GM12865 (cell line): ENCODE measurements around the gene HRNR.

Experiments
- DNase-seq: peaks from one replicate; pipeline ENCODE4 v3.0.0; 2010; ENCODE audit warnings: low read depth
- H3K4me3 ChIP-seq: 2 replicates; pipeline ENCODE4 v1.5.1; 2011; ENCODE audit warnings: mild to moderate bottlenecking, low read depth, low read length, control low read depth
- TF ChIP-seq, protein P1 (sequence below): IDR thresholded peaks from 2 replicates; pipeline ENCODE4 v1.5.1; 2011; ENCODE audit warnings: low read length, control low read depth, low read depth, inconsistent platforms; ENCODE audit not compliant: insufficient read depth; ENCODE audit errors: missing control alignments

Gene HRNR

DNA sequence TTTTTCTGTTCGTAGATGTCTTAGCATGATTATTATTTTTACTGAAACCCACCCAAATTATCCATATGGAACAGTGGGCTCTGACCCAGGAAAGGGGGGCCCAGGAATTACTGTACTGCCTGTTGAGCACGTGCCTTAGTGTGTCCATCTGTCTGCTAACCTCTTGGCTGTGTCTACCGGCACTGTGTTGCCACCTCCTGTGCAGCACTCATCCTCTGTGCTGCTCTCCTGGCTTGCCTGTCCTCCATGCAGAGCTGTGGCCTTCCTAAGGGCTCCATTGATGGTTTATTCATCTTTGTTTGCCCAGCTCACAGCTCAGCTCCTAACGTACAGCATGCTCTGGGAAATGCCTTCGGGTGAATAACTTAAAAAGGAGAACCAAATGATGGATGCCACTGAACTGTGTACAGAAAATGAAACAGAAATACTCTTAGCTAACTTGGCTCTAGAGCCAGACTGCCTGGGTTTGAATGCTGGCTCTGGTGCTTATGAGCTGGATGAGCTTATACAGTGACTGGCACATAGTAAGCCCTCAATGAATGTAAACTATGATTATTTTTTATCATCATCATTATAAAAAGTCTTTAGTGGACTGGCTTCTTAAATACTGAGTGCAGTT, 53.6 kb downstream of the HRNR start:
- TF ChIP-seq, protein P1, sequence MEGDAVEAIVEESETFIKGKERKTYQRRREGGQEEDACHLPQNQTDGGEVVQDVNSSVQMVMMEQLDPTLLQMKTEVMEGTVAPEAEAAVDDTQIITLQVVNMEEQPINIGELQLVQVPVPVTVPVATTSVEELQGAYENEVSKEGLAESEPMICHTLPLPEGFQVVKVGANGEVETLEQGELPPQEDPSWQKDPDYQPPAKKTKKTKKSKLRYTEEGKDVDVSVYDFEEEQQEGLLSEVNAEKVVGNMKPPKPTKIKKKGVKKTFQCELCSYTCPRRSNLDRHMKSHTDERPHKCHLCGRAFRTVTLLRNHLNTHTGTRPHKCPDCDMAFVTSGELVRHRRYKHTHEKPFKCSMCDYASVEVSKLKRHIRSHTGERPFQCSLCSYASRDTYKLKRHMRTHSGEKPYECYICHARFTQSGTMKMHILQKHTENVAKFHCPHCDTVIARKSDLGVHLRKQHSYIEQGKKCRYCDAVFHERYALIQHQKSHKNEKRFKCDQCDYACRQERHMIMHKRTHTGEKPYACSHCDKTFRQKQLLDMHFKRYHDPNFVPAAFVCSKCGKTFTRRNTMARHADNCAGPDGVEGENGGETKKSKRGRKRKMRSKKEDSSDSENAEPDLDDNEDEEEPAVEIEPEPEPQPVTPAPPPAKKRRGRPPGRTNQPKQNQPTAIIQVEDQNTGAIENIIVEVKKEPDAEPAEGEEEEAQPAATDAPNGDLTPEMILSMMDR = no peak
- no peak overlapping the region for H3K4me3 ChIP-seq
- no peak for DNase-seq

DNA sequence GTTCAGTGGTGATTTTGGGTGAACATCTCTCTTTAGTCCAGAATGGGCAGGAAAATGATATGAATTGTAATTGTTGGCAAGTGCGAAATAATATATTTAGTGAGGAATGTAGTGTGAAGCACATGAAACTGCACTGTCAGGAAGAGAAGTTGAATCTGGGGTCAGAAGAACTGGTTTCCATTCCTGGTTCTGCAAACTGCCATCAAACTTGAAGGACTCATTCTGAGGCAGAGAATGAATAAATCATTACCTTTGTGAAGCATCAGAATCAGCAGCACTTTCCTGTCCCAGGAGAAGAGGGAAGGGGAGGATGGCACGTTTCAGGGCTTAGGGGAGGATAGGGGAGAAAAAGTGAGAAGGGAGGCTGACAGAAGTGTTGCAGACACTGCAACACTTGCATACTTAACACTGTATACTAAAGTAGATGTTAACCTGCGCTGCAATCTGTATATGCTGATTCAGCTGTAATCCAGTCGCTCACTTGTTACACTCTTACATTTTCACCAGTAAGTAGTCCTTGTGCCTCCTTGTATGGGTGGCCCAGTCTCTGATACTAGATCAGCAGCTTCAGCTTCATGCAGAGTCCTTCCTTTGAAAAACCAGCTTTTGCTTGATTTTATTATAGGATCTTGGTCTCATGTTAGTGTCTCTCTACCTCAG, 54.5 kb downstream of the HRNR start:
- DNase-seq = peak; percentile 20
- H3K4me3 ChIP-seq = no peak overlapping the region
- TF ChIP-seq, protein P1 = no peak

DNA sequence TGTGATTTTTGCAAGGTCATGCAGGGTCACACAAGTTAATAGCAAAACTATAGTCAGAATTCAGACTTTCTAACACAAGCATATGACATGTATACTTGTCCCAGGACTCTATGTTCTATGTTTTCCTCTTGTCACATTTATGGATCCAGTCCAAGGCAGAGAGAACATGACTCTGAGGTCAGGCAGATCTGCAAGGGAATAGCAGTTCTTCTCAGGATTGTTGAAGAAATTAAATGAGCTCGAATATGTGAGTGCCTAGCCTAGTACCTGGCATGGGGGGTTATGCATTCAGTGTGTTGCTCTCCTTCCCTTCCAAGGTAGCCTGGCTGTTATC, 55.5 kb downstream of the HRNR start:
- H3K4me3 ChIP-seq = no peak overlapping the region
- TF ChIP-seq, protein P1 = no peak
- no peak for DNase-seq

DNA sequence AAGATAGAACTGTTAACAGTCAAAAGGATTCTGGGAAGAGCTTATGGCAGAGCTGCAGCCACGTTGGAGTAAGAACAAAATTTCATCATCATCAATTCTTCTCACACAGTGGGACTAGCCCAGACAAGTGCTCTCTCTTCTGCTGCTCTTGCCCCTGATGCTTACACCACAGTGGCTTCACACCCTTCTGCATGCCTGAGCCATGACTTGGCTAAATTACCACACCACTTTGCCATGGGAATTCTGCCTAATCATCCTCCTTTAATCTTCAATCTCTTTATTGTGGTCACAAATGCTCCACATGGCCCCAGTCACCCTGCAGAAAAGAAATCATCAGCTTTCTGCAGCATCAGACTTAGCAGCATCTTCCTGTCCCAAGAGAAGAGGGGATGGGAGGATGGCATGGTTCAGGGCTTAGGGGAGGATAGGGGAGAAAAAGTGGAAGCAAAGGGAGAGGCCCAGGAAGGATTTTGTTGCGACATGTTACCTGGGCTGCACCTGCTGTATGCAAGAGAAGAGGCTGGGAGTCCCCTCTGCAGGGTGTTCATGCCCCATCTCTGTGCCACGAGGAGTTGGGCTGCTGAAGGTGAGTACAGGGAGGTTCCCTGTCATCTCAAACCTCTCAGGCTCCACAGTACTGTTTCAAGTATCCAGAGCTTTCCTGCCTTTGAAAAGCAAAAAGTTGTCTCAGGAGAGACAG, 56.0 kb downstream of the HRNR start:
- DNase-seq = no peak
- TF ChIP-seq, protein P1 = no peak
- no peak overlapping the region for H3K4me3 ChIP-seq

DNA sequence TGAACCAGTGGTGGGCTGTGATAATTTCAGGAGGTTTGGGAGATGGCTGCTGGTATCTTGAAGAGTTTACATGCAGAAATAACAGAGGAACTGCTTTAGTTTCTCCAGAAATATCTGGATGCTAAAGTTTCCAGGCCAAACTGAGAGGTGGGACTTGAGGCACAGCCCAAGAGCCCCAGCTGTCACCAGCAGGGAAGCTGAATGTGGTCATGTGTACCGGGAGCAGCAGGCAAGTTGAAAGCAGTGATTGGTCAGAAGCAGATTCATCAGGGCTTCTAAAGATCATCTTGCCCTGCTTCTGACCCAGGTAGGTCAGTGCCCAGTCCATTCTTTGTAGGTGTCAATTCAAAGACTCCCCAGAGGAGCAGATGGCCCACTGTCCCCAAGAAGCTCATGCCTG, 57.0 kb downstream of the HRNR start:
- no peak for DNase-seq
- H3K4me3 ChIP-seq = no peak overlapping the region
- TF ChIP-seq, protein P1 = no peak

DNA sequence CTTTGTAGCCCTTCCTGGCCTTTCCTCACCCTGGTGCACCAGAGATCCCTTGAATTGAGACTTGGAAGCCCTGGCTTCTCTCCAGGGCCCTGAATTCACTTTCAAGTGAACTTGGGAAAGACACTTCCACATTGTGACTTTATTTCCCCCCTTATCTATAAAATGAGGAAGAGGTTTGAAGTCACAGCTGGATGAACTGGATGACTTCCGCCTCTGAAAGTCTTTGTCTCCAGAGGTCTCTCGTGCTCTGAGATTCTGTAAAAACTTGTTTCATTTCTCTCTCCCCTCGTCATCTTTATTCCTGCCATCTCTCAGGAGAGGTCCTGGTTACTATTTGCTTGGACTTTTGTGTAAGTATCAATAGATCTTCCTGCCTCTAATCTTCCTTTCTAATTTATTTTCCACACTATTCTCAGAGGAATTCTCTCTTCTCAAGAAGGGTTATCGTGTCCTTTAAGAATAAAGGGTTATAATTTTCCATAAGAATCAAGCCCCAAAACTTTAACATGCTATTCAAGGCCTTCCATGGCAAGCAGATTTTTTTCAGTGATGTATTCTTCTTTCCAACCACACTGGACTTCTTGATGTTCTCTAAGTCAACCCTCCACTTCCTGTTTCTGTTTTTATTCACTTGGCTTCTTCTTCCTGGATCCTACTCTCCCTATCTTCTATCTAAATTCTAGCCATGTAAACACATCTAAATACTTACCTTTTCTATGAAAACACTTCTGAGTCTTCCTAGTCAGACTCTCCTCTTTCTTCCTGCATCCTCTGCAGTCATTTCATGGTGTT, 58.5 kb downstream of the HRNR start:
- TF ChIP-seq, protein P1 = no peak
- H3K4me3 ChIP-seq = no peak overlapping the region
- no peak for DNase-seq
